Epithelial cell of proximal tubule (primary cell): ENCODE results near the gene ADIPOR2. TPM values are rescaled to one million over a fixed set of nuclear protein-coding genes. Genes with fewer than 3 reads are reported as not detected.

ENCODE experiments used
- DNase-seq: peaks from one replicate; pipeline ENCODE4 v3.0.0-alpha.2; 2011; ENCODE audit warnings: low read depth
- H3K4me3 ChIP-seq: 2 replicates; pipeline ENCODE4 v1.5.1; 2011; ENCODE audit warnings: low read depth, mild to moderate bottlenecking, low read length
- total RNA-seq: library from RNA; depleted of rRNA; stranded (reverse); fragments of >200 nt; gene quantifications from 2 replicates; pipeline ENCODE4 v1.2.3, GENCODE V29; 2015
- TF ChIP-seq, protein P1 (sequence below): conservative IDR thresholded peaks from 2 replicates; pipeline ENCODE4 v1.5.1; 2012; ENCODE audit warnings: low read depth, mild to moderate bottlenecking, low read length

ADIPOR2 gene
- total RNA-seq, 1 donor from 2014 or later = 22.8 TPM

DNA sequence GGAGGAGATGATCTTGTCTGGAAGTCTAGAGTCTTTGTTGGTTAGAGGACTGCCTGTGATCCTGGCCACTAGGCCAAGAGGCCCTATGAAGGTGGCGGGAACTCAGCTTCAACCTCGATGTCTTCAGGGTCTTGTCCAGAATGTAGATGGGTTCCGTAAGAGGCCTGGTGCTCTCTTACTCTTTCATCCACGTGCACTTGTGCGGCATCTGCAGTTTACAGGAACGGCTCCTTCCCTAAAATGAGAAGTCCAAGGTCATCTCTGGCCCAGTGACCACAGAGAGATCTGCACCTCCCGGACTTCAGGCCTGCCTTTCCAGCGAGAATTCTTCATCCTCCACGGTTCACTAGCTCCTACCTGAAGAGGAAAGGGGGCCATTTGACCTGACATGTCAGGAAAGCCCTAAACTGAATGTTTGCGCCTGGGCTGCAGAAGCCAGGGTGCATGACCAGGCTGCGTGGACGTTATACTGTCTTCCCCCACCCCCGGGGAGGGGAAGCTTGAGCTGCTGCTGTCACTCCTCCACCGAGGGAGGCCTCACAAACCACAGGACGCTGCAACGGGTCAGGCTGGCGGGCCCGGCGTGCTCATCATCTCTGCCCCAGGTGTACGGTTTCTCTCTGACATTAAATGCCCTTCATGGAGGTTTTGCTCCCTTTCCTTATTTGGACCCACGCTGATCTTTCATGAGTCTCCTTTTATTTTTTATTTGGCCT is 44.1 kb upstream of the ADIPOR2 start:
- DNase-seq = no peak
- TF ChIP-seq, protein P1, sequence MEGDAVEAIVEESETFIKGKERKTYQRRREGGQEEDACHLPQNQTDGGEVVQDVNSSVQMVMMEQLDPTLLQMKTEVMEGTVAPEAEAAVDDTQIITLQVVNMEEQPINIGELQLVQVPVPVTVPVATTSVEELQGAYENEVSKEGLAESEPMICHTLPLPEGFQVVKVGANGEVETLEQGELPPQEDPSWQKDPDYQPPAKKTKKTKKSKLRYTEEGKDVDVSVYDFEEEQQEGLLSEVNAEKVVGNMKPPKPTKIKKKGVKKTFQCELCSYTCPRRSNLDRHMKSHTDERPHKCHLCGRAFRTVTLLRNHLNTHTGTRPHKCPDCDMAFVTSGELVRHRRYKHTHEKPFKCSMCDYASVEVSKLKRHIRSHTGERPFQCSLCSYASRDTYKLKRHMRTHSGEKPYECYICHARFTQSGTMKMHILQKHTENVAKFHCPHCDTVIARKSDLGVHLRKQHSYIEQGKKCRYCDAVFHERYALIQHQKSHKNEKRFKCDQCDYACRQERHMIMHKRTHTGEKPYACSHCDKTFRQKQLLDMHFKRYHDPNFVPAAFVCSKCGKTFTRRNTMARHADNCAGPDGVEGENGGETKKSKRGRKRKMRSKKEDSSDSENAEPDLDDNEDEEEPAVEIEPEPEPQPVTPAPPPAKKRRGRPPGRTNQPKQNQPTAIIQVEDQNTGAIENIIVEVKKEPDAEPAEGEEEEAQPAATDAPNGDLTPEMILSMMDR = no peak
- H3K4me3 ChIP-seq = no peak overlapping the region

DNA sequence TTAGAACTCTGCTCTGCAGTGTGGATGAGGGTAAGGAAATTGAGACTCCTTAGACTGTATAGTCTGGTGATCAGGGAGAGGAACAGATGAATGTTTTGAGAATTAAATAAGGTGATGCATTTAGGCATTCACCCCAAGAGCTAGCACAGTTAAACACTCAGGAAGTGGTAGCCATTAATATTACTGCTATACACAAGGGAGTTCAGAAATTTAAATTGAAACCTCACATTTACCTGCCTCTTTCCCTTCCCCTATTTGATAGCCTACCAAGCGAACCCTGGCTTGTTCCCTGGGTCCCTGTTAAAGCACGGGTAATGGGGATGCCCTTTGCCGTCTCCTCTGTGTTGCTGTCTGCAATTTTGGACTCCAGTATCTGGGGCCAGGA is 43.6 kb upstream of the ADIPOR2 start:
- no peak overlapping the region for H3K4me3 ChIP-seq
- DNase-seq = no peak
- TF ChIP-seq, protein P1 = no peak

DNA sequence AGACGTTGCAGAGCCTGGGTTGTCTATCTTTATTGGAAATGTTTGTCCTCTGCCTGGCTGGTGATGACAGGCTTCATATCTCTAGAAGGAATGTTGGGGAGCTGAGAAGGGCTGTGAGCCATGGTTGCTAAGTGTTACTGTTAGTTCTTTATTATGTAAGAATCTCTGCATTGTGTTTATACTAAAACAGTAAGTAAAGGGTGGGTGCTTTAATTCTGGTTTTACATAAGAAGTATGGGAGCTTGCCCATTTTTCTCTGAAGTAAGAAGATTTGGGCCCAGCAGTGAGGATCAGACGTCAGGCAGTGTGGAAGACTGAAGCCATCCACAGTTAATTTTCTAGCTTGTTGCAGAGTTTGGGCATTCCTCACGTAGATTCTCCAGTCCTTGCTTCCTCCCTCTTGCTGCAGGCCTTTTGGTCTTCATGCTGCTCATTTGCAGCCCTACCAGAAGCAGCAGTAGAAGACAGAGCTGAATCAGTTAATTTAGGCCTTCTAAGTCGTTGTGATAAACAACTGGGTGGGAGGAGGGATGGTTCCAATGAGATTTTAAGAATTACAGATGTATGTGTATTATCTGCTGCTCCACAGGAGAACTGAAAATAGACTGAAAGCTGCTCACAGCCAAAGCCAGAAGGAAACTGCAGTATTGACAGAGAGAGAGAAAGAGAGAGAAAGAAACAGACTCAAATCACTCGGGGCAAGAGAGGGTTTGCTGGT is 40.5 kb upstream of the ADIPOR2 start:
- TF ChIP-seq, protein P1 = no peak
- DNase-seq = no peak
- no peak overlapping the region for H3K4me3 ChIP-seq

DNA sequence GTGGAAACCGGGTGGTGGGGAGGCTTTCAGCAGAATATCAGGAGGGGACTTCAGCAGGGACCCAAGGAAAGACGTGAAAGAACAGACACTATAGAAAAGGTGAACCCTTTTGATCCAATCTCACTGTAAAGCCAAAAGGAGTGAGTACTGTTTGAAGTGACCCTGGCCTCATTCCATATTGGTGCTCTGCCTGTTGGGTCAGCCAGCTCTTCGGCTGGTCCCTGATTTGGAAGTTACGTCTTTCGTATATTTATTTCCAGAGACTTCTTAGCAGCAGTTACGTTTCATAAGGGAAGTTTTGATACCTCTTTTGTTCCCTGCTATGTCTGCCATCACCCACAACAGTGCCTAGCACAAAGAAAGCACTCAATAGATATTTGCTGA is 39.9 kb upstream of the ADIPOR2 start:
- no peak overlapping the region for H3K4me3 ChIP-seq
- TF ChIP-seq, protein P1 = no peak
- no peak for DNase-seq

DNA sequence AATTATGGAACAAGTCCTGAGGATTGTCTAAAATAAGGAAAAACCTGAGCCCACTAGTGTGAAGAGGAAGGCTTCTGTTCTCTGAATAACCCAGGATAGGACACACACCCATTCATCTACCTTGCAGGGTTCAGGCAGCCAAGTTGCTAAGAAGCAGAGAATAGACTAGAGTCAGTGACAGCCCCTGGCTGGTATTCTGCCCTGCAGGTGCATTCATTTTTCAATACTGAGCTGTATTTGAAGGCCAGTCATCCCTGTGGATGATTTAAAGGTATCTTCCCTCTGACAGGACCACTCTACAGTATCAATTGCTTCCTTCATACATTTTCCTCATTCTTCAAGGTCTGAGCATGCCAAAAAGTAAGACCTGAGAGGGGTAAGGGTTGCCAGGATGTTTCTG is 38.9 kb upstream of the ADIPOR2 start:
- TF ChIP-seq, protein P1 = no peak
- H3K4me3 ChIP-seq = no peak overlapping the region
- no peak for DNase-seq

DNA sequence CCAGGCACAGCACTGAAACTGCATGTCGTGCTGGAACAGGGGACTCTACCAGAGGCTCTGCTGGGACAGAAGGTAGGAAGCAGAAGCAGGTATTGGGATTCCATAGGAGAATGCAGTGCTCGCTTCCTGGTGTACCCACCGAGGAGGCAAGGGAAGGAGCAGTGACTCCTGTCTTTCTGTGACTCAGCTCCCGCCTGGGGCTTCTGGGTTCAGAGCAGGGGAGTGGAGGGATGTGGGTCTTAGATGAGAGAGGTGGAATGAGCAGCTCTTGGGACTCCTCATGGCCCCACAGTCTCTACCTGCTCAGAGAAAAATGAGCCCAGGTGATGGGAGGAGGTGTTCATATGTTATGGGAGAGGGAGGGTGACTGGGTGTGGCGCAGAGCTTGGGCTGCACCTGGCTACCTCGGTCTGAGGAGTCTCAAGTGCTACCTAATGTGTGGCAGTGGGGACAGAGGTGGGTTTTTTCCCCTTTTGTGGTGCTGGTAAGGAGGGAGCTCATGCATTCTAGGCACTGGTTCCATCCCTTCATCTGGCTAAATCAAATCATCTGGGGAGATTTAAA is 35.6 kb upstream of the ADIPOR2 start:
- TF ChIP-seq, protein P1 = no peak
- DNase-seq = no peak

DNA sequence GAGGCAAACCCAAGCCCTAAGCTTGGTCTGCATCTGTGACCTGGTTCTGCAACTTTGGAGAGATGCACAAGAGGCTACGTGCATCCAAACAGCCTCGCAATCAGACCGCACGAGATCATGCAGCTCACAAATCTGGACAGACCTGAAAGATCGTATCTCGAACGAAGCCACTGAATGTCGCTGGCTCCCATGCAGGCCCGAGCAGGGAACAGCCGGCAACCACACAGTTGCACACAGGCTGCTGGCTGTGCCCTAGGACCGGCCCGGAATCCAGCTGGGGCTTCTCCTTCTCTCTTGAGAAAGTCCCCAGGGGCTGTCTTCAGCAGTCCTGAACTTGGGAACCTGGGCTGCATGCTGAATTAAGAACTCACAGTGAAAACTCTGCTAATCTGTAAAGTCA is 34.0 kb upstream of the ADIPOR2 start:
- TF ChIP-seq, protein P1 = no peak
- DNase-seq = no peak
- no peak overlapping the region for H3K4me3 ChIP-seq

More for the DNA sequence above, 35.6 kb upstream of the ADIPOR2 start:
- H3K4me3 ChIP-seq = no peak overlapping the region
